OCI-LY7 (cell line): ENCODE data around the gene PIGL. TPM values are rescaled to one million over a fixed set of nuclear protein-coding genes. Genes with fewer than 3 reads are reported as not detected.
A peak's percentile ranks its signal among the peaks of the same experiment; 100 is the strongest.

ENCODE experiments used
- Bru-seq: library from RNA; stranded (reverse); fragments of 400-500 nt; gene quantifications from one replicate; lab custom pipeline; 2021; lab: Mats Ljungman, UMichigan
- BruChase-seq, 2 experiments: library from RNA; stranded (reverse); fragments of 400-500 nt; gene quantifications; one replicate each; lab custom pipeline; 2021; lab: Mats Ljungman, UMichigan
- BruUV-seq: library from RNA; stranded (reverse); fragments of 400-500 nt; replicated peaks from 2 replicates; lab custom pipeline; 2021; lab: Mats Ljungman, UMichigan
- CTCF ChIA-PET: fragments of 300-600 bp; sonication (Branson Sonifier 250); formaldehyde crosslinking; loops from one replicate; lab custom pipeline; 2022; ENCODE audit warnings: antibody characterized with exemption; ENCODE audit not compliant: unreplicated experiment; lab: Charles Lee
- POLR2A ChIA-PET: fragments of 300-600 bp; sonication (Branson Sonifier 250); formaldehyde crosslinking; loops from one replicate; lab custom pipeline; 2022; ENCODE audit warnings: antibody characterized with exemption; lab: Charles Lee
- DNase-seq: peaks from one replicate; pipeline ENCODE4 v3.0.0-alpha.2; 2015; ENCODE audit warnings: low spot score
- H2AFZ ChIP-seq: fragments of 200-600 bp; sonication (generic), shearing (Covaris generic); 2 replicates; pipeline ENCODE4 v1.6.1; 2014; ENCODE audit warnings: mild to moderate bottlenecking, antibody characterized with exemption, low read length, moderate library complexity
- H3K27ac ChIP-seq: fragments of 200-600 bp; sonication (generic); 2 replicates; pipeline ENCODE4 v1.5.1; 2014; ENCODE audit warnings: mixed run types, low read depth, mild to moderate bottlenecking, moderate library complexity, low read length, inconsistent platforms; ENCODE audit not compliant: poor library complexity, severe bottlenecking
- H3K36me3 ChIP-seq: fragments of 200-600 bp; sonication (generic); 2 replicates; pipeline ENCODE4 v1.6.1; 2014; ENCODE audit warnings: mild to moderate bottlenecking, antibody characterized with exemption, low read length, moderate library complexity, mixed read lengths; ENCODE audit not compliant: insufficient read depth
- H3K4me1 ChIP-seq: fragments of 200-600 bp; sonication (generic); 2 replicates; pipeline ENCODE4 v1.5.1; 2014; ENCODE audit warnings: mild to moderate bottlenecking, low read length; ENCODE audit not compliant: insufficient read depth, poor library complexity, severe bottlenecking
- H3K4me2 ChIP-seq: fragments of 200-600 bp; sonication (generic); 2 replicates; pipeline ENCODE4 v1.6.1; 2014; ENCODE audit warnings: mild to moderate bottlenecking, low read length
- H3K4me3 ChIP-seq: fragments of 200-600 bp; sonication (generic); 2 replicates; pipeline ENCODE4 v1.5.1; 2014; ENCODE audit warnings: mild to moderate bottlenecking, low read depth, low read length; ENCODE audit not compliant: poor library complexity, severe bottlenecking
- H3K79me2 ChIP-seq: fragments of 200-600 bp; sonication (generic); 2 replicates; pipeline ENCODE4 v1.6.1; 2016; ENCODE audit warnings: low read depth, mild to moderate bottlenecking, low read length, moderate library complexity, mixed read lengths; ENCODE audit not compliant: insufficient read depth
- H3K9me2 ChIP-seq: fragments of 200-600 bp; sonication (generic); 2 replicates; pipeline ENCODE4 v1.6.1; 2016; ENCODE audit warnings: mild to moderate bottlenecking, low read length, mixed read lengths; ENCODE audit not compliant: insufficient read depth
- H3K9me3 ChIP-seq: fragments of 200-600 bp; sonication (generic); 2 replicates; pipeline ENCODE4 v1.6.1; 2014; ENCODE audit warnings: mild to moderate bottlenecking, mixed run types, low read length, mixed read lengths
- H4K20me1 ChIP-seq: fragments of 200-600 bp; sonication (generic); 2 replicates; pipeline ENCODE4 v1.6.1; 2014; ENCODE audit warnings: mild to moderate bottlenecking, antibody characterized with exemption, low read length, moderate library complexity, mixed read lengths; ENCODE audit not compliant: insufficient read depth
- EZH2phosphoT487 ChIP-seq: fragments of 200-600 bp; sonication (generic); IDR thresholded peaks from 2 replicates; pipeline ENCODE4 v1.6.1; 2018; ENCODE audit warnings: low read depth, borderline replicate concordance, mild to moderate bottlenecking, mixed run types, antibody characterized with exemption, low read length, moderate library complexity, mixed read lengths
- intact Hi-C: fragments of 100-400 bp; cut with micrococcal nuclease; formaldehyde crosslinking; loops from one replicate; pipeline ENCODE4 v1.10.0; 2022; ENCODE audit not compliant: unreplicated experiment
- long read RNA-seq: library from polyadenylated mRNA; stranded (forward); transcript quantifications from one replicate; pipeline ENCODE4 v2.0.0, GENCODE V29; 2022
- total RNA-seq, 2 experiments: library from RNA; depleted of rRNA in 1 of 2; stranded (reverse); fragments of >200 nt in 1 of 2; shearing (Covaris generic) in 1 of 2; gene quantifications; 2 replicates each; pipeline ENCODE4 v1.2.3, GENCODE V29; 2014 to 2022
- TF ChIP-seq, protein P1 (sequence below): fragments of 200-600 bp; sonication (generic); conservative IDR thresholded peaks from 2 replicates; pipeline ENCODE4 v1.5.1; 2014; ENCODE audit warnings: mild to moderate bottlenecking, antibody characterized with exemption, low read length, moderate library complexity, mixed read lengths

The PIGL gene
- total RNA-seq (2014; rRNA removed; shearing (Covaris generic)), result 38.1 and 39.4 TPM in 2 replicates
- 43.6 and 50.0 TPM in 2 replicates for total RNA-seq (2022)
- percentile 65 among the genes with signal in this experiment for Bru-seq, nascent RNA
- BruChase-seq, experiment 1, labeled RNA remaining after a 6-hour chase, result percentile 70 among the genes with signal in this experiment
- percentile 65 among the genes with signal in this experiment for BruChase-seq, experiment 2, labeled RNA remaining after a 2-hour chase
- long read RNA-seq, partial matches to known transcripts, result 3 of 26 reads
- long read RNA-seq, other reads (novel, unspliced or antisense), result 19 of 26 reads

DNA sequence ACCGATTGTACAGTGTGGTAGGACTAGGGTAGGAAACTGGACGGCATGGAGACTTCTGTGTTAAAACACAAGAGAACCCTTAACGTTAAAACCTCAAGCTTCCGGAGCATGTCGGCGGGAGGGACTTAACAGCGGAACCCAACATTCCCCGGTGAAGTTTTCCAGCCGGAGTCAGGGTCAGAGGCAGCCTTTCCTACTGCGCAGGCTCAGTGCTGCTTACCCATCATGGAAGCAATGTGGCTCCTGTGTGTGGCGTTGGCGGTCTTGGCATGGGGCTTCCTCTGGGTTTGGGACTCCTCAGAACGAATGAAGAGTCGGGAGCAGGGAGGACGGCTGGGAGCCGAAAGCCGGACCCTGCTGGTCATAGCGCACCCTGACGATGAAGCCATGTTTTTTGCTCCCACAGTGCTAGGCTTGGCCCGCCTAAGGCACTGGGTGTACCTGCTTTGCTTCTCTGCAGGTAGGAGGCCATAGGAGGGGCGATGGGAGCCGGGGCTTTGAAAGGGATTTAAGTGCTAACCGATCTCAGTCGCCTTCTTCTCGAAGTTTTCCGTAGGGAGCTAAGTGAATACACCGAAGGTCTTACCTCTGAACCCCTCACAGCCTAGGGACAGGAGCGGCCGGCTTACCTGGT lies at the start of gene PIGL:
Gene PIGL, plus strand, starts transcription at position 209 of the 634 bp plus-strand sequence. Its CDS starts 17 bp downstream, at position 226.
- no peaks in the 10 kb centered on the region for H3K9me2 ChIP-seq
- peaks cover 20% of the 10 kb centered on the region for H3K4me1 ChIP-seq
- peak within 1 kb of the TSS; percentile 87 for H3K27ac ChIP-seq
- peaks cover 11% of the 10 kb centered on the region; the same call in 1 of the 2 replicates for H4K20me1 ChIP-seq
- no peak for TF ChIP-seq EZH2phosphoT487
- TF ChIP-seq, protein P1, sequence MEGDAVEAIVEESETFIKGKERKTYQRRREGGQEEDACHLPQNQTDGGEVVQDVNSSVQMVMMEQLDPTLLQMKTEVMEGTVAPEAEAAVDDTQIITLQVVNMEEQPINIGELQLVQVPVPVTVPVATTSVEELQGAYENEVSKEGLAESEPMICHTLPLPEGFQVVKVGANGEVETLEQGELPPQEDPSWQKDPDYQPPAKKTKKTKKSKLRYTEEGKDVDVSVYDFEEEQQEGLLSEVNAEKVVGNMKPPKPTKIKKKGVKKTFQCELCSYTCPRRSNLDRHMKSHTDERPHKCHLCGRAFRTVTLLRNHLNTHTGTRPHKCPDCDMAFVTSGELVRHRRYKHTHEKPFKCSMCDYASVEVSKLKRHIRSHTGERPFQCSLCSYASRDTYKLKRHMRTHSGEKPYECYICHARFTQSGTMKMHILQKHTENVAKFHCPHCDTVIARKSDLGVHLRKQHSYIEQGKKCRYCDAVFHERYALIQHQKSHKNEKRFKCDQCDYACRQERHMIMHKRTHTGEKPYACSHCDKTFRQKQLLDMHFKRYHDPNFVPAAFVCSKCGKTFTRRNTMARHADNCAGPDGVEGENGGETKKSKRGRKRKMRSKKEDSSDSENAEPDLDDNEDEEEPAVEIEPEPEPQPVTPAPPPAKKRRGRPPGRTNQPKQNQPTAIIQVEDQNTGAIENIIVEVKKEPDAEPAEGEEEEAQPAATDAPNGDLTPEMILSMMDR, result no peak
- CTCF ChIA-PET, result no interaction called here
- H3K4me3 ChIP-seq, result peak within 1 kb of the TSS; percentile 75
- peaks cover 20% of the 10 kb centered on the region for H3K36me3 ChIP-seq
- POLR2A ChIA-PET, result interaction anchor here (0.5 to 1.9 kb wide), 10 partner anchors 9 to 221 kb away, joined by 3 to 9 read pairs (median 4); no protein-coding TSS in a partner anchor
- no TSS peak for BruUV-seq
- peak within 1 kb of the TSS; percentile 82 for H2AFZ ChIP-seq
- peak; percentile 92 for DNase-seq
- peak within 1 kb of the TSS; percentile 90 for H3K4me2 ChIP-seq
- no peaks in the 10 kb centered on the region for H3K9me3 ChIP-seq
- peaks cover 56% of the 10 kb centered on the region for H3K79me2 ChIP-seq
- intact Hi-C loops, result loop anchor here (2.0 to 5.0 kb wide), 3 partner anchors 70 to 164 kb away; partner anchors contain the start of genes CENPV and UBB

DNA sequence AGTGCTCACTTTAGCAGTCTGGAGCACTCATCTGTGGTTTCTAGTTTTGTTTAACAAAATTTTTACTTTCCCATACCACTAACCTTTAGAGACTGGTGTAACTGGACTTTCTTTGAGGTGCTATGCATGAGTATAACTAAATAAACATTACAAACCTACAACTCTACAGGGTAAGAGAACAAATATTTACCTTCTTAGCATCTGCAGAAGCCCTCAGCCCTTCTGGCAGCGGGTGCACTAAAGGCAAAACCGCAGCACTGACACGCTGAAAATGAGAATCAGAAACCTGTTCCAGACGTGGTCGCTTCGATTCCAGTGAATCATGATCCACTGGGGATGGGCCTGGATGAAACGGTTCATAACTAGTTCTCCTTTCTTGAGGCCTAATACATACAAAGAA lies 45.4 kb upstream of the PIGL start:
- H2AFZ ChIP-seq, result no peak overlapping the region
- POLR2A ChIA-PET, result no interaction called here
- no peaks in the 10 kb centered on the region for H3K9me3 ChIP-seq
- no TSS peak for BruUV-seq
- CTCF ChIA-PET, result no interaction called here
- H3K79me2 ChIP-seq, result peaks cover 7% of the 10 kb centered on the region; the same call in 1 of the 2 replicates
- no peak overlapping the region for H3K27ac ChIP-seq
- no peak overlapping the region for H3K4me3 ChIP-seq
- intact Hi-C loops, result no loop called here
- TF ChIP-seq, protein P1, result no peak
- TF ChIP-seq EZH2phosphoT487, result no peak
- no peaks in the 10 kb centered on the region for H3K4me1 ChIP-seq
- H3K4me2 ChIP-seq, result no peak overlapping the region
- no peaks in the 10 kb centered on the region for H4K20me1 ChIP-seq
- H3K9me2 ChIP-seq, result no peaks in the 10 kb centered on the region
- DNase-seq, result no peak
- H3K36me3 ChIP-seq, result peaks cover 44% of the 10 kb centered on the region
